K562 (cell line): ENCODE measurements around the gene ICE2.

ENCODE experiments used
- CEBPB ChIP-seq: fragments of 450-650 bp; IDR thresholded peaks from 2 replicates; pipeline ENCODE4 v1.6.1; 2016; ENCODE audit warnings: missing genetic modification characterization, missing compliant biosample characterization
- NR2C1 ChIP-seq, 2 experiments: fragments of 450-650 bp; IDR thresholded peaks; 2 replicates each; pipeline ENCODE4 v1.6.1; 2017; ENCODE audit warnings: mild to moderate bottlenecking in 2 of 2, antibody characterized with exemption in 1 of 2, inconsistent platforms in 1 of 2, missing compliant biosample characterization in 1 of 2, missing genetic modification characterization in 1 of 2
- TAF7 ChIP-seq: fragments of 450-650 bp; IDR thresholded peaks from 2 replicates; pipeline ENCODE4 v1.6.1; 2016; ENCODE audit warnings: missing genetic modification characterization, missing compliant biosample characterization
- ZNF644 ChIP-seq: fragments of 200-800 bp; sonication (Bioruptor generic); IDR thresholded peaks from 2 replicates; pipeline ENCODE4 v1.6.1; 2016; ENCODE audit warnings: low read depth, missing genetic modification characterization, missing compliant biosample characterization
- TF ChIP-seq, protein P1 (sequence below), 3 experiments: IDR thresholded peaks in 2 of 3; conservative IDR thresholded peaks in 1 of 3; 2 replicates each; pipeline ENCODE4 v1.5.1; 2011 to 2012; ENCODE audit warnings: low read length in 3 of 3, mild to moderate bottlenecking in 3 of 3, control low read depth in 2 of 3, improper control_type of control experiment in 1 of 3, inconsistent platforms in 1 of 3, low read depth in 1 of 3, mixed read lengths in 1 of 3, moderate library complexity in 1 of 3; ENCODE audit not compliant: insufficient read depth in 2 of 3

DNA sequence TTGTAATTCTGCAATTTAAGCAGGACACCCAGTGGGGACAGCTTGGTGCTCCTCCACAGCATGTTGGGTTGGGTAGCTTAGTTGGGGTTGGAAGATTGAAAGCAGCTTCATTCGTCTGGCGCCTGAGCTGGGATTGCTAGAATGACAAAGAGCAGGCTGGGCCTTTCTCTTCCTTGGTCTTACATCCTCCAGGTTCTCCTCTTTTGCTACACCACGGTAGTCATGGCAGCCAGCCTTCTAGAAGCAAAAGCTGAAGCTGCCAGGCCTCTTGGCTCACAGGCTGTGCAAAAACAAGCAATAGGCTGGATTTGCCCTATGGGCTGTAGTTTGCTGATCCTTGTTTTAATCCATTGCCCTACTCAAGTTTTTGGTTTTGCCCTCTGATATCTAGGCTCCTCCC, 78.0 kb downstream of the ICE2 start:
- TF ChIP-seq NR2C1 (IDR thresholded peaks at IDR 0.05) (no peak), NR2C1 (tag; IDR thresholded peaks at IDR 0.05) (no peak), TAF7 (no peak), ZNF644 (tag) (no peak), CEBPB (no peak)
- TF ChIP-seq, protein P1, sequence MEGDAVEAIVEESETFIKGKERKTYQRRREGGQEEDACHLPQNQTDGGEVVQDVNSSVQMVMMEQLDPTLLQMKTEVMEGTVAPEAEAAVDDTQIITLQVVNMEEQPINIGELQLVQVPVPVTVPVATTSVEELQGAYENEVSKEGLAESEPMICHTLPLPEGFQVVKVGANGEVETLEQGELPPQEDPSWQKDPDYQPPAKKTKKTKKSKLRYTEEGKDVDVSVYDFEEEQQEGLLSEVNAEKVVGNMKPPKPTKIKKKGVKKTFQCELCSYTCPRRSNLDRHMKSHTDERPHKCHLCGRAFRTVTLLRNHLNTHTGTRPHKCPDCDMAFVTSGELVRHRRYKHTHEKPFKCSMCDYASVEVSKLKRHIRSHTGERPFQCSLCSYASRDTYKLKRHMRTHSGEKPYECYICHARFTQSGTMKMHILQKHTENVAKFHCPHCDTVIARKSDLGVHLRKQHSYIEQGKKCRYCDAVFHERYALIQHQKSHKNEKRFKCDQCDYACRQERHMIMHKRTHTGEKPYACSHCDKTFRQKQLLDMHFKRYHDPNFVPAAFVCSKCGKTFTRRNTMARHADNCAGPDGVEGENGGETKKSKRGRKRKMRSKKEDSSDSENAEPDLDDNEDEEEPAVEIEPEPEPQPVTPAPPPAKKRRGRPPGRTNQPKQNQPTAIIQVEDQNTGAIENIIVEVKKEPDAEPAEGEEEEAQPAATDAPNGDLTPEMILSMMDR (IDR thresholded peaks at IDR 0.05 in 2 of 3, conservative IDR thresholded peaks at IDR 0.05 in 1 of 3; ENCODE audit: insufficient read depth in 2 of 3, low read depth in 1 of 3, low read length in 3 of 3), result no peak
